ENCODE data around the gene DUSP8. TPM values are rescaled to one million over a fixed set of nuclear protein-coding genes. Genes with fewer than 3 reads are reported as not detected.
"Not testable (repeated sequence)": the region's sequence is repeated elsewhere in the genome, so short reads cannot be mapped to it uniquely, and the experiment has no call there.

DUSP8 gene
- total RNA-seq: 10 to 100 TPM; 21.8 to 33.9 TPM

- TF ChIP-seq CTCF (IDR thresholded peaks at IDR 0.05): no peak
- H3K27ac ChIP-seq: peak within 1 kb of the TSS; percentile 87
- no peaks in the 10 kb centered on the region for H3K36me3 ChIP-seq
- no peaks in the 10 kb centered on the region for H3K9me3 ChIP-seq
- H3K4me3 ChIP-seq: peak within 1 kb of the TSS; percentile 59
- H3K27me3 ChIP-seq: no peaks in the 10 kb centered on the region
- DNase-seq: peak; percentile 94
- peak within 1 kb of the TSS; percentile 94 to 96 for H3K9ac ChIP-seq (ENCODE audit: low read depth in 2 of 2, low read length in 2 of 2)
- H3K4me1 ChIP-seq: peaks cover 4% of the 10 kb centered on the region
- intact Hi-C loops (cut with DNase I): no loop called here
These were observed at the start of gene DUSP8 for GRCh38 chr11:1572197-1573076. TSS of gene DUSP8 (minus strand) at chr11:1572271. CDS start at chr11:1565826, 6,445 bp downstream.

- intact Hi-C loops (cut with DNase I): no loop called here
- no peak for DNase-seq
- no peak for TF ChIP-seq CTCF (IDR thresholded peaks at IDR 0.05)
- H3K4me3 ChIP-seq: no peak overlapping the region
- no peak overlapping the region for H3K9ac ChIP-seq (ENCODE audit: low read depth in 2 of 2, low read length in 2 of 2)
- no peaks in the 10 kb centered on the region for H3K36me3 ChIP-seq
- no peaks in the 10 kb centered on the region for H3K9me3 ChIP-seq
- H3K4me1 ChIP-seq: no peaks in the 10 kb centered on the region
- no peaks in the 10 kb centered on the region for H3K27me3 ChIP-seq
- no peak overlapping the region for H3K27ac ChIP-seq
These were observed 47.4 kb upstream of the DUSP8 start for GRCh38 chr11:1619449-1619848.

GRCh38 chr11:1618231-1618630, 46.2 kb upstream of the DUSP8 start:
- Histone ChIP-seq H3K27me3 (no peaks in the 10 kb centered on the region), H3K9me3 (no peaks in the 10 kb centered on the region), H3K4me1 (no peaks in the 10 kb centered on the region), H3K27ac (no peak overlapping the region), H3K36me3 (no peaks in the 10 kb centered on the region), H3K9ac (ENCODE audit: low read depth in 2 of 2, low read length in 2 of 2) (no peak overlapping the region), H3K4me3 (no peak overlapping the region)
- no peak for TF ChIP-seq CTCF (IDR thresholded peaks at IDR 0.05)
- intact Hi-C loops (cut with DNase I): no loop called here
- DNase-seq: no peak

- intact Hi-C loops (cut with DNase I): no loop called here
- Histone ChIP-seq H3K36me3 (no peaks in the 10 kb centered on the region), H3K4me3 (no peak within 1 kb of the TSS), H3K4me1 (no peaks in the 10 kb centered on the region), H3K27ac (no peak within 1 kb of the TSS), H3K27me3 (no peaks in the 10 kb centered on the region), H3K9ac (ENCODE audit: low read depth in 2 of 2, low read length in 2 of 2) (no peak within 1 kb of the TSS), H3K9me3 (no peaks in the 10 kb centered on the region)
- no peak for TF ChIP-seq CTCF (IDR thresholded peaks at IDR 0.05)
- DNase-seq: no peak
These were observed 36.3 kb upstream of the DUSP8 start, which contains the start of gene KRTAP5-3 for GRCh38 chr11:1608363-1608762. TSS of gene KRTAP5-3 (minus strand) at chr11:1608463. CDS start at chr11:1608385, 78 bp downstream.

GRCh38 chr11:1607901-1608300, 35.8 kb upstream of the DUSP8 start:
- H3K9me3 ChIP-seq; H3K36me3 ChIP-seq; H3K4me3 ChIP-seq; H3K27me3 ChIP-seq; H3K9ac ChIP-seq (ENCODE audit: low read depth in 2 of 2, low read length in 2 of 2); intact Hi-C loops (cut with DNase I); H3K4me1 ChIP-seq; DNase-seq; H3K27ac ChIP-seq: not testable (repeated sequence)

- H3K9me3 ChIP-seq; DNase-seq; H3K27me3 ChIP-seq; H3K36me3 ChIP-seq; intact Hi-C loops (cut with DNase I); H3K4me1 ChIP-seq; H3K9ac ChIP-seq (ENCODE audit: low read depth in 2 of 2, low read length in 2 of 2); H3K27ac ChIP-seq; H3K4me3 ChIP-seq: not testable (repeated sequence)
These were observed 35.2 kb upstream of the DUSP8 start for GRCh38 chr11:1607156-1607845.

- H3K36me3 ChIP-seq; H3K4me1 ChIP-seq; intact Hi-C loops (cut with DNase I); DNase-seq; H3K27ac ChIP-seq; H3K9ac ChIP-seq (ENCODE audit: low read depth in 2 of 2, low read length in 2 of 2); H3K9me3 ChIP-seq; H3K4me3 ChIP-seq; H3K27me3 ChIP-seq: not testable (repeated sequence)
These were observed 33.9 kb upstream of the DUSP8 start for GRCh38 chr11:1605923-1606322.

Data from colonic mucosa (tissue), 4 donors.